A673 (cell line): ENCODE data around the gene SYT7. TPM values are rescaled to one million over a fixed set of nuclear protein-coding genes. Genes with fewer than 3 reads are reported as not detected.
A peak's percentile ranks its signal among the peaks of the same experiment; 100 is the strongest.

Experiments used
- BruUV-seq: library from RNA; stranded (reverse); fragments of 400-500 nt; replicated peaks from 2 replicates; lab custom pipeline; 2021; lab: Mats Ljungman, UMichigan
- CTCF ChIA-PET: fragments of 300-600 bp; sonication (Branson Sonifier 250); formaldehyde crosslinking; loops from one replicate; lab custom pipeline; 2022; ENCODE audit warnings: antibody characterized with exemption; lab: Charles Lee
- POLR2A ChIA-PET: fragments of 300-600 bp; sonication (Branson Sonifier 250); formaldehyde crosslinking; loops from one replicate; lab custom pipeline; 2022; ENCODE audit warnings: antibody characterized with exemption; ENCODE audit not compliant: low non-redundant PET; lab: Charles Lee
- DNase-seq: peaks from one replicate; pipeline ENCODE4 v3.0.0-alpha.2; 2015; ENCODE audit warnings: low spot score
- H3K27ac ChIP-seq: fragments of 200-600 bp; sonication (generic); 2 replicates; pipeline ENCODE4 v1.5.1; 2016; ENCODE audit warnings: mixed run types, low read depth, mild to moderate bottlenecking, mixed read lengths, antibody characterized with exemption, low read length; ENCODE audit not compliant: poor library complexity, severe bottlenecking
- H3K27me3 ChIP-seq: fragments of 200-600 bp; sonication (generic); replicated peaks from 2 replicates; pipeline ENCODE4 v1.6.1; 2017; ENCODE audit warnings: mixed run types, low read depth, mild to moderate bottlenecking, mixed read lengths, antibody characterized with exemption, low read length; ENCODE audit not compliant: insufficient read depth, poor library complexity
- H3K36me3 ChIP-seq: fragments of 200-600 bp; sonication (generic); 2 replicates; pipeline ENCODE4 v1.6.1; 2016; ENCODE audit warnings: mixed run types, mild to moderate bottlenecking, mixed read lengths, antibody characterized with exemption, low read length; ENCODE audit not compliant: insufficient read depth, poor library complexity, severe bottlenecking
- H3K4me1 ChIP-seq: fragments of 200-600 bp; sonication (generic); 2 replicates; pipeline ENCODE4 v1.6.1; 2017; ENCODE audit warnings: mixed run types, mild to moderate bottlenecking, mixed read lengths, antibody characterized with exemption, low read length; ENCODE audit not compliant: insufficient read depth, poor library complexity, severe bottlenecking
- H3K4me3 ChIP-seq: fragments of 200-600 bp; sonication (generic); 2 replicates; pipeline ENCODE4 v1.5.1; 2016; ENCODE audit warnings: low read depth, mixed run types, mild to moderate bottlenecking, mixed read lengths, low read length; ENCODE audit not compliant: poor library complexity, severe bottlenecking
- H3K9me3 ChIP-seq: fragments of 200-600 bp; sonication (generic); 2 replicates; pipeline ENCODE4 v1.6.1; 2016; ENCODE audit warnings: mixed run types, low read depth, mild to moderate bottlenecking, mixed read lengths, antibody characterized with exemption, low read length; ENCODE audit not compliant: poor library complexity, severe bottlenecking
- CTCF ChIP-seq: fragments of 300-800, 200-600 bp; sonication (generic); conservative IDR thresholded peaks from 2 replicates; pipeline ENCODE4 v1.5.1; 2017; ENCODE audit warnings: low read depth, mild to moderate bottlenecking, antibody characterized with exemption, low read length, moderate library complexity, mixed read lengths
- EZH2 ChIP-seq: fragments of 200-600 bp; sonication (generic); IDR thresholded peaks from 2 replicates; pipeline ENCODE4 v1.6.1; 2017; ENCODE audit warnings: borderline replicate concordance, low read depth, mild to moderate bottlenecking, mixed read lengths, antibody characterized with exemption, low read length; ENCODE audit not compliant: poor library complexity, severe bottlenecking
- intact Hi-C: fragments of 100-400 bp; cut with micrococcal nuclease; formaldehyde crosslinking; loops from one replicate; pipeline ENCODE4 v1.10.0; 2022; ENCODE audit not compliant: unreplicated experiment
- total RNA-seq: library from RNA; stranded (reverse); gene quantifications from 2 replicates; pipeline ENCODE4 v1.2.3, GENCODE V29; 2021

The SYT7 gene
- total RNA-seq, 1 experiment from 2014 or later: 1.3 TPM

GRCh38 chr11:61628662-61628970 is 47.7 kb upstream of the SYT7 start:
- peaks cover 8% of the 10 kb centered on the region for H3K4me1 ChIP-seq
- CTCF ChIA-PET: interaction anchor here (0.7 kb wide), 1 partner anchor 182 kb away, joined by 3 read pairs; no protein-coding TSS in a partner anchor
- H3K27me3 ChIP-seq: no peaks in the 10 kb centered on the region
- intact Hi-C loops: loop anchor here (5.0 kb wide), 2 partner anchors 46 to 61 kb away; partner anchors contain the start of gene SYT7
- no peaks in the 10 kb centered on the region for H3K36me3 ChIP-seq
- H3K9me3 ChIP-seq: no peaks in the 10 kb centered on the region
- H3K4me3 ChIP-seq: no peak overlapping the region
- no TSS peak for BruUV-seq
- TF ChIP-seq EZH2 (no peak), CTCF (no peak)
- no peak overlapping the region for H3K27ac ChIP-seq
- POLR2A ChIA-PET: no interaction called here
- no peak for DNase-seq

- Histone ChIP-seq H3K27me3 (no peaks in the 10 kb centered on the region), H3K4me1 (peaks cover 8% of the 10 kb centered on the region), H3K4me3 (no peak overlapping the region), H3K27ac (no peak overlapping the region), H3K9me3 (no peaks in the 10 kb centered on the region), H3K36me3 (no peaks in the 10 kb centered on the region)
- CTCF ChIA-PET: interaction anchor here (0.7 to 1.6 kb wide), 3 partner anchors 111 to 182 kb away, joined by 3 to 6 read pairs (median 5); no protein-coding TSS in a partner anchor
- intact Hi-C loops: loop anchor here (5.0 kb wide), 2 partner anchors 46 to 61 kb away; partner anchors contain the start of gene SYT7
- BruUV-seq: no TSS peak
- TF ChIP-seq EZH2: no peak
- TF ChIP-seq CTCF: peak; percentile 91
- peak; percentile 45 for DNase-seq
- POLR2A ChIA-PET: no interaction called here
Measured at GRCh38 chr11:61627850-61628661, 47.2 kb upstream of the SYT7 start.

GRCh38 chr11:61626580-61627380 is 45.9 kb upstream of the SYT7 start:
- Histone ChIP-seq H3K9me3 (no peaks in the 10 kb centered on the region), H3K27me3 (no peaks in the 10 kb centered on the region), H3K36me3 (no peaks in the 10 kb centered on the region), H3K27ac (no peak overlapping the region), H3K4me3 (no peak overlapping the region), H3K4me1 (peaks cover under 1% of the 10 kb centered on the region)
- no peak for TF ChIP-seq EZH2
- no peak for TF ChIP-seq CTCF
- no TSS peak for BruUV-seq
- intact Hi-C loops: loop anchor here (5.0 kb wide), 2 partner anchors 44 to 59 kb away; partner anchors contain the start of gene SYT7
- ChIA-PET CTCF (interaction anchor here (1.0 to 1.6 kb wide), 2 partner anchors 110 to 181 kb away, joined by 5 to 6 read pairs; no protein-coding TSS in a partner anchor), POLR2A (no interaction called here)
- DNase-seq: no peak
